ENCODE results near the gene B3GNT3. TPM values are rescaled to one million over a fixed set of nuclear protein-coding genes. Genes with fewer than 3 reads are reported as not detected.
A peak's percentile ranks its signal among the peaks of the same experiment; 100 is the strongest.

Gene B3GNT3
- total and polyA plus RNA-seq, 2 of the 13 experiments (the other 11 are each of a cell fraction or from before 2014, with no cell fraction given) = 0.86 to 4.0 TPM

DNA sequence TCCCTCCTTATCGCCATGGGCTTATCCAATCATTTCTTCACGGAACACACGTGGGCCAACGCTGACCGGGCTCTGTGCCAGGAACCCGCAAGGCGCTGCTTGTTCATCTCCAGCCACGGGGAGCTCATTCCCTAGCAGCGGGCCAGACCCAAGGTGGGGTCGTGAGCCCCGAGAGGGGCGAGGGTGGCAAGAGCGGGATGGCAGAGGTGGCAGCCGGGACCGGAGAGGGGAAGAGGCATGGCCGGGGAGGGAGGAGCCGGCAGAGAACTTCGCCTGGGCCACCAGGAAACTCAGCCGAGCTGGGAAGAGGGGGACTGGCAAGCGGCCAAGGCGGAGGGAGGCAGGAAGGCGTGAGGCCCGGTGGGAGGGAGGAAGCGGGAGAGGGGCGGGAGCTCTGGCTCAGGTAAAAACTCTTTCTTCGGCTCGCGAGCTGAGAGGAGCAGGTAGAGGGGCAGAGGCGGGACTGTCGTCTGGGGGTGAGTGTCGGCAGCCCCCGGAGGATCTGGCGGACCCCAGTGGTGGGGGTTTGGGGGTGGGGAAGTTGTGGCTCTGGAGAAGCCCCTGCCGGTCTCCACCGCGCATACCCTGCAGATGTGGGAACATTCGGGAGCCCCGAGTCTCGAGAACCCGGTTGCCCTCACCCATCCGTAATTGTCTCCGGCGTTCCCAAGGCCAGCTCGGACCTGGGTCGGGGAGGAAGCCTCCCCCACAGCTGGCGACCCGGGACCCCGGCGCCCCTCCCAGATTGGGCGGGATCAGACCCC lies at the start of gene B3GNT3 (continued):
- TF ChIP-seq, protein P1, sequence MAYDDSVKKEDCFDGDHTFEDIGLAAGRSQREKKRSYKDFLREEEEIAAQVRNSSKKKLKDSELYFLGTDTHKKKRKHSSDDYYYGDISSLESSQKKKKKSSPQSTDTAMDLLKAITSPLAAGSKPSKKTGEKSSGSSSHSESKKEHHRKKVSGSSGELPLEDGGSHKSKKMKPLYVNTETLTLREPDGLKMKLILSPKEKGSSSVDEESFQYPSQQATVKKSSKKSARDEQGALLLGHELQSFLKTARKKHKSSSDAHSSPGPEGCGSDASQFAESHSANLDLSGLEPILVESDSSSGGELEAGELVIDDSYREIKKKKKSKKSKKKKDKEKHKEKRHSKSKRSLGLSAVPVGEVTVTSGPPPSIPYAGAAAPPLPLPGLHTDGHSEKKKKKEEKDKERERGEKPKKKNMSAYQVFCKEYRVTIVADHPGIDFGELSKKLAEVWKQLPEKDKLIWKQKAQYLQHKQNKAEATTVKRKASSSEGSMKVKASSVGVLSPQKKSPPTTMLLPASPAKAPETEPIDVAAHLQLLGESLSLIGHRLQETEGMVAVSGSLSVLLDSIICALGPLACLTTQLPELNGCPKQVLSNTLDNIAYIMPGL (CRISPR knock-in tag; IDR thresholded peaks at IDR 0.05; ENCODE audit: borderline replicate concordance in 1 of 2, low read depth in 1 of 2) = peak; percentile 35 to 48; a peak in 2 of 4 replicates
- TF ChIP-seq, protein P2, sequence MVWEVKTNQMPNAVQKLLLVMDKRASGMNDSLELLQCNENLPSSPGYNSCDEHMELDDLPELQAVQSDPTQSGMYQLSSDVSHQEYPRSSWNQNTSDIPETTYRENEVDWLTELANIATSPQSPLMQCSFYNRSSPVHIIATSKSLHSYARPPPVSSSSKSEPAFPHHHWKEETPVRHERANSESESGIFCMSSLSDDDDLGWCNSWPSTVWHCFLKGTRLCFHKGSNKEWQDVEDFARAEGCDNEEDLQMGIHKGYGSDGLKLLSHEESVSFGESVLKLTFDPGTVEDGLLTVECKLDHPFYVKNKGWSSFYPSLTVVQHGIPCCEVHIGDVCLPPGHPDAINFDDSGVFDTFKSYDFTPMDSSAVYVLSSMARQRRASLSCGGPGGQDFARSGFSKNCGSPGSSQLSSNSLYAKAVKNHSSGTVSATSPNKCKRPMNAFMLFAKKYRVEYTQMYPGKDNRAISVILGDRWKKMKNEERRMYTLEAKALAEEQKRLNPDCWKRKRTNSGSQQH (CRISPR knock-in tag; IDR thresholded peaks at IDR 0.05; ENCODE audit: low read depth) = no peak
- peak; percentile 49; the same call in 1 of the 2 replicates for TF ChIP-seq ZNF331 (CRISPR knock-in tag; IDR thresholded peaks at IDR 0.05)
- 0 out of 2 replicates have a peak, but pooled peaks have one; percentile 49 for TF ChIP-seq ZNF780A (CRISPR knock-in tag; IDR thresholded peaks at IDR 0.05)
- TF ChIP-seq ZNF329 (CRISPR knock-in tag; IDR thresholded peaks at IDR 0.05; ENCODE audit: low read depth) = no peak
- TF ChIP-seq SMAD1 (CRISPR knock-in tag; IDR thresholded peaks at IDR 0.05; ENCODE audit: borderline replicate concordance, low read depth) = no peak
- peak; percentile 67 for TF ChIP-seq RBFOX2 (IDR thresholded peaks at IDR 0.05; ENCODE audit: low read depth, low read length)
- TF ChIP-seq ZNF576 (CRISPR knock-in tag; IDR thresholded peaks at IDR 0.05) = peak; percentile 78; the same call in 1 of the 2 replicates
- TF ChIP-seq ZMAT3 (CRISPR knock-in tag; conservative IDR thresholded peaks at IDR 0.05) = no peak
- TF ChIP-seq, protein P3, sequence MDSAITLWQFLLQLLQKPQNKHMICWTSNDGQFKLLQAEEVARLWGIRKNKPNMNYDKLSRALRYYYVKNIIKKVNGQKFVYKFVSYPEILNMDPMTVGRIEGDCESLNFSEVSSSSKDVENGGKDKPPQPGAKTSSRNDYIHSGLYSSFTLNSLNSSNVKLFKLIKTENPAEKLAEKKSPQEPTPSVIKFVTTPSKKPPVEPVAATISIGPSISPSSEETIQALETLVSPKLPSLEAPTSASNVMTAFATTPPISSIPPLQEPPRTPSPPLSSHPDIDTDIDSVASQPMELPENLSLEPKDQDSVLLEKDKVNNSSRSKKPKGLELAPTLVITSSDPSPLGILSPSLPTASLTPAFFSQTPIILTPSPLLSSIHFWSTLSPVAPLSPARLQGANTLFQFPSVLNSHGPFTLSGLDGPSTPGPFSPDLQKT (CRISPR knock-in tag; IDR thresholded peaks at IDR 0.05; ENCODE audit: borderline replicate concordance) = no peak
- TF ChIP-seq ONECUT2 (CRISPR knock-in tag; IDR thresholded peaks at IDR 0.05) = no peak
- TF ChIP-seq, protein P4, sequence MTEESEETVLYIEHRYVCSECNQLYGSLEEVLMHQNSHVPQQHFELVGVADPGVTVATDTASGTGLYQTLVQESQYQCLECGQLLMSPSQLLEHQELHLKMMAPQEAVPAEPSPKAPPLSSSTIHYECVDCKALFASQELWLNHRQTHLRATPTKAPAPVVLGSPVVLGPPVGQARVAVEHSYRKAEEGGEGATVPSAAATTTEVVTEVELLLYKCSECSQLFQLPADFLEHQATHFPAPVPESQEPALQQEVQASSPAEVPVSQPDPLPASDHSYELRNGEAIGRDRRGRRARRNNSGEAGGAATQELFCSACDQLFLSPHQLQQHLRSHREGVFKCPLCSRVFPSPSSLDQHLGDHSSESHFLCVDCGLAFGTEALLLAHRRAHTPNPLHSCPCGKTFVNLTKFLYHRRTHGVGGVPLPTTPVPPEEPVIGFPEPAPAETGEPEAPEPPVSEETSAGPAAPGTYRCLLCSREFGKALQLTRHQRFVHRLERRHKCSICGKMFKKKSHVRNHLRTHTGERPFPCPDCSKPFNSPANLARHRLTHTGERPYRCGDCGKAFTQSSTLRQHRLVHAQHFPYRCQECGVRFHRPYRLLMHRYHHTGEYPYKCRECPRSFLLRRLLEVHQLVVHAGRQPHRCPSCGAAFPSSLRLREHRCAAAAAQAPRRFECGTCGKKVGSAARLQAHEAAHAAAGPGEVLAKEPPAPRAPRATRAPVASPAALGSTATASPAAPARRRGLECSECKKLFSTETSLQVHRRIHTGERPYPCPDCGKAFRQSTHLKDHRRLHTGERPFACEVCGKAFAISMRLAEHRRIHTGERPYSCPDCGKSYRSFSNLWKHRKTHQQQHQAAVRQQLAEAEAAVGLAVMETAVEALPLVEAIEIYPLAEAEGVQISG (CRISPR knock-in tag; IDR thresholded peaks at IDR 0.05) = no peak
- no peak; the same call in 1 of the 2 replicates for TF ChIP-seq KAT7 (CRISPR knock-in tag; IDR thresholded peaks at IDR 0.05; ENCODE audit: borderline replicate concordance)
- no peak for TF ChIP-seq SNAI1 (CRISPR knock-in tag; IDR thresholded peaks at IDR 0.05; ENCODE audit: borderline replicate concordance)

All from HepG2 (cell line).